ENCODE data around the gene AFF2. TPM values are rescaled to one million over a fixed set of nuclear protein-coding genes. Genes with fewer than 3 reads are reported as not detected.
"Not testable (repeated sequence)": the region's sequence is repeated elsewhere in the genome, so short reads cannot be mapped to it uniquely, and the experiment has no call there.

The AFF2 gene
- total RNA-seq, 1 donor from 2014 or later, result 0.06 TPM

GRCh38 chrX:148659481-148659880 lies 159.1 kb downstream of the AFF2 start:
- no peak overlapping the region for H3K4me3 ChIP-seq (ENCODE audit: low read depth, low read length)
- DNase-seq (ENCODE audit: low read depth), result no peak
- TF ChIP-seq, protein P1, sequence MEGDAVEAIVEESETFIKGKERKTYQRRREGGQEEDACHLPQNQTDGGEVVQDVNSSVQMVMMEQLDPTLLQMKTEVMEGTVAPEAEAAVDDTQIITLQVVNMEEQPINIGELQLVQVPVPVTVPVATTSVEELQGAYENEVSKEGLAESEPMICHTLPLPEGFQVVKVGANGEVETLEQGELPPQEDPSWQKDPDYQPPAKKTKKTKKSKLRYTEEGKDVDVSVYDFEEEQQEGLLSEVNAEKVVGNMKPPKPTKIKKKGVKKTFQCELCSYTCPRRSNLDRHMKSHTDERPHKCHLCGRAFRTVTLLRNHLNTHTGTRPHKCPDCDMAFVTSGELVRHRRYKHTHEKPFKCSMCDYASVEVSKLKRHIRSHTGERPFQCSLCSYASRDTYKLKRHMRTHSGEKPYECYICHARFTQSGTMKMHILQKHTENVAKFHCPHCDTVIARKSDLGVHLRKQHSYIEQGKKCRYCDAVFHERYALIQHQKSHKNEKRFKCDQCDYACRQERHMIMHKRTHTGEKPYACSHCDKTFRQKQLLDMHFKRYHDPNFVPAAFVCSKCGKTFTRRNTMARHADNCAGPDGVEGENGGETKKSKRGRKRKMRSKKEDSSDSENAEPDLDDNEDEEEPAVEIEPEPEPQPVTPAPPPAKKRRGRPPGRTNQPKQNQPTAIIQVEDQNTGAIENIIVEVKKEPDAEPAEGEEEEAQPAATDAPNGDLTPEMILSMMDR (conservative IDR thresholded peaks at IDR 0.05; ENCODE audit: low read depth, low read length), result no peak

DNA sequence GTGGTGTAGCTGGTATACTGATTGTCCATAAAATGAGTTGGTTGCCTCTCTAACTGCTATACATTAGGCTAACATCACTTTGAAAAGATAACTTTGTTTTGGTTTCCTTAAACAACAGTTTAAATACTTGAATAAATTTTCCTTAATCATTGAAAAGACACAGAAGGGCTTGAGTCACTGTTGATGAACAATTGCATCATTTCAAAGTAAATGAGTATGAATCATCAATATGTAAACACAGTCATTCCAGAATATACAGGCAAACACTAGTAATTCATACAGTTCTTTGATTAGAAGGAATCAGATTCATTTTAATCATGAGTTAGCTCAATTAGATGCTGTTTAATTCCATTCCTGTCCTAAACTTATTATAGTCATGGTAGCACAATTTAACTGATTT lies 160.6 kb downstream of the AFF2 start:
- TF ChIP-seq, protein P1 (conservative IDR thresholded peaks at IDR 0.05; ENCODE audit: low read depth, low read length), result no peak
- no peak for DNase-seq (ENCODE audit: low read depth)
- H3K4me3 ChIP-seq (ENCODE audit: low read depth, low read length), result no peak overlapping the region

DNA sequence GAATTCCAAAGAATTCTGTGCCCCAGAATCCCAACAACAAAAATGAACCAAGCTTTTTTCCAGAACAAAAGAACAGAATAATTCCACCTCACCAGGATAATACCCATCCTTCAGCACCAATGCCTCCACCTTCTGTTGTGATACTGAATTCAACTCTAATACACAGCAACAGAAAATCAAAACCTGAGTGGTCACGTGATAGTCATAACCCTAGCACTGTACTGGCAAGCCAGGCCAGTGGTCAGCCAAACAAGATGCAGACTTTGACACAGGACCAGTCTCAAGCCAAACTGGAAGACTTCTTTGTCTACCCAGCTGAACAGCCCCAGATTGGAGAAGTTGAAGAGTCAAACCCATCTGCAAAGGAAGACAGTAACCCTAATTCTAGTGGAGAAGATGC lies 161.6 kb downstream of the AFF2 start:
- H3K4me3 ChIP-seq (ENCODE audit: low read depth, low read length), result no peak overlapping the region
- DNase-seq (ENCODE audit: low read depth), result no peak
- TF ChIP-seq, protein P1 (conservative IDR thresholded peaks at IDR 0.05; ENCODE audit: low read depth, low read length), result no peak

DNA sequence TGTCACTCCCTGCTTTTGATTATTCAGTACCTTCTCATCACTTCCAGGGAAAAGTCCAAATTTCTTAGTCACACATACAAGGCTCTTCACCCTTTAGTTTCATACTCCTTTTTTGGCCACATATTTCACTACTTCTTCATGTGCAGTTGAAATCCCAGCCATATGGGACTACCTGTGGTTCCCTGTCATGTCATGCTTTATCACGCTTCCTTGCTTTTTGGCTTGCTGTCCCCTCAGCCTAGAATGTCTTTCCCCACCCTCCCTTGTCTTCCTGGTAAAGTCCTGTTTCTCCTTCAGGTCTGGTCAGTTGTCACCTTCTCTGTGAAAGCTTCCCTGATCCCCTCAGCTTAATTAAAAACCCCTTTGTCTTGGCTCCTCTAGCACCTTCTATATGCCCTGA lies 163.8 kb downstream of the AFF2 start:
- TF ChIP-seq, protein P1 (conservative IDR thresholded peaks at IDR 0.05; ENCODE audit: low read depth, low read length), result no peak
- no peak for DNase-seq (ENCODE audit: low read depth)
- H3K4me3 ChIP-seq (ENCODE audit: low read depth, low read length), result no peak overlapping the region

- DNase-seq (ENCODE audit: low read depth), result no peak
- TF ChIP-seq, protein P1 (conservative IDR thresholded peaks at IDR 0.05; ENCODE audit: low read depth, low read length), result no peak
- H3K4me3 ChIP-seq (ENCODE audit: low read depth, low read length), result no peak overlapping the region
Measured at GRCh38 chrX:148664995-148665394, 164.6 kb downstream of the AFF2 start.

DNA sequence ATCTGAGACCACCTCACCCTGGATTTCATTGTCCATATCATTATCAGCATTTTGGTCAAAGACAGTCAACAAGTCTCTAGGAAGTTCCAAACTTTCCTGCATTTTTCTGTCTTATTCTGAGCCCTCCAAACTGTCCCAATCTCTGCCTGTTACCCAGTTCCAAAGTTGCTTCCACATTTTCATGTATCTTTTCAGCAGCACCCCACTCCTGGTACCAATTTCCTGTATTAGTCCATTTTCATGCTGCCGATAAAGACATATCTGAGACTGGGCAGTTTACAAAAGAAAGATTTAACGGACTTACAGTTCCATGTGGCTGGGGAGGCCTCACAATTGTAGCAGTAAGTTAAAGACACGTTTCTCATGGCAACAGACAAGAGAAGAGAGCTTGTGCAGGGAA lies 168.8 kb downstream of the AFF2 start:
- not testable (repeated sequence) for H3K4me3 ChIP-seq (ENCODE audit: low read depth, low read length); DNase-seq (ENCODE audit: low read depth)

DNA sequence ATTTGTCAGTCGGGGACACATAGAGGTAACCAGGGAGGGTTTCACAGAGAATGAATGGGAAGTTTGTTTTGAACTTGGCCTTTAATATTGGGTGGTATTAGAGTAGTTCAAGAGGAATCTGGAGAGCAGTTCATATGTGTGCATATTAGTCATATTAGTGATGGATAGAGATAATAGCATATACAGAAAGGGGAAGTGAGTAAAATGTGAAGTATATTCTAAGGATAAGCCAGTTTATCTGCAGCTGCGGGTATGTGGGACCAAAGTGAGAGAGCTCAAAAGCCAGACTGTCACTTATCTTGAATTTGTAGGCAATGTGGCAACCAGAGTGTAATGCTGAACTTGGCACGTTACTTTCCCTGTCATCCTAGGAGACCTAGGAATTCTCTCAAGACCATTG lies 169.9 kb downstream of the AFF2 start:
- TF ChIP-seq, protein P1 (conservative IDR thresholded peaks at IDR 0.05; ENCODE audit: low read depth, low read length), result no peak
- H3K4me3 ChIP-seq (ENCODE audit: low read depth, low read length), result no peak overlapping the region

DNA sequence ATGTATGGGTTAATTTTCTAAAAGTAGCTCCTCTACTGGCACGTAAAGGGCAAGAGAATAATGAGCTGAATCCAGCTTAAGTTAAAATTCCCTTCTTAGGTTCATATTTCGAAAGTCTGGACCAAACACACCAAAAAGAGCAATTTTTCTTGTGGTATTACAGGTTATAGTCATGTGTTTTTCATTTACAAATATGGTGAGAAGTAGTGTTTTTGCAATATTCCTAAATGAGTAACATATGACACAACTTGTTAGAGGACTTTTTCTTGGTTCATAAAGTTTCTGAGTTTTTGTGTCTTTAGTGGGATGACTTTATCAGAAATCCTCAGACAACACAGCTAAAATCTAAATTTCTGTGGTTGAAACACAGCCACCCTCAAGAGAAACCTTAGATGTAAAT lies 172.1 kb downstream of the AFF2 start:
- TF ChIP-seq, protein P1 (conservative IDR thresholded peaks at IDR 0.05; ENCODE audit: low read depth, low read length), result no peak
- H3K4me3 ChIP-seq (ENCODE audit: low read depth, low read length), result no peak overlapping the region
- no peak for DNase-seq (ENCODE audit: low read depth)

More for the DNA sequence above, 169.9 kb downstream of the AFF2 start:
- DNase-seq (ENCODE audit: low read depth), result no peak

All from epithelial cell of proximal tubule (primary cell).